Measurements from ENCODE around the gene RBMS3. TPM values are rescaled to one million over a fixed set of nuclear protein-coding genes. Genes with fewer than 3 reads are reported as not detected.

RBMS3 gene
- total RNA-seq, 2 experiments from 2014 or later = 1.0 TPM; not detected in 1

- no peaks in the 10 kb centered on the region for H3K79me2 ChIP-seq (ENCODE audit: insufficient read depth, low read depth, low read length)
- no peak overlapping the region for H3K4me2 ChIP-seq (ENCODE audit: low read length)
- CTCF ChIA-PET (ENCODE audit: unreplicated experiment) = no interaction called here
- intact Hi-C loops (cut with micrococcal nuclease; ENCODE audit: unreplicated experiment) = no loop called here
- H3K27ac ChIP-seq (ENCODE audit: low read depth, low read length, poor library complexity, severe bottlenecking) = no peak overlapping the region
- no peak overlapping the region for H3K4me3 ChIP-seq (ENCODE audit: low read depth, low read length, poor library complexity, severe bottlenecking)
- TF ChIP-seq CTCF (conservative IDR thresholded peaks at IDR 0.05; ENCODE audit: low read length) (no peak), EZH2phosphoT487 (IDR thresholded peaks at IDR 0.05; ENCODE audit: borderline replicate concordance, low read depth, low read length) (no peak)
- no peak overlapping the region for H2AFZ ChIP-seq (ENCODE audit: low read length)
- no peaks in the 10 kb centered on the region for H3K36me3 ChIP-seq (ENCODE audit: insufficient read depth, low read length)
- no peaks in the 10 kb centered on the region for H4K20me1 ChIP-seq (ENCODE audit: insufficient read depth, low read length)
- H3K9me3 ChIP-seq (ENCODE audit: low read length) = no peaks in the 10 kb centered on the region
- POLR2A ChIA-PET = interaction anchor here (1.2 kb wide), 1 partner anchor 15 kb away, joined by 4 read pairs; no protein-coding TSS in a partner anchor
- BruUV-seq (replicated peaks) = no TSS peak
- no peaks in the 10 kb centered on the region for H3K4me1 ChIP-seq (ENCODE audit: insufficient read depth, low read length, poor library complexity, severe bottlenecking)
- DNase-seq (ENCODE audit: low spot score) = no peak
- 0 out of 2 replicates have a peak, but pooled peaks cover 3% of the 10 kb centered on the region for H3K9me2 ChIP-seq (ENCODE audit: insufficient read depth, low read length)
Measured at GRCh38 chr3:29268651-29269050, 12.2 kb upstream of the RBMS3 start.

DNA sequence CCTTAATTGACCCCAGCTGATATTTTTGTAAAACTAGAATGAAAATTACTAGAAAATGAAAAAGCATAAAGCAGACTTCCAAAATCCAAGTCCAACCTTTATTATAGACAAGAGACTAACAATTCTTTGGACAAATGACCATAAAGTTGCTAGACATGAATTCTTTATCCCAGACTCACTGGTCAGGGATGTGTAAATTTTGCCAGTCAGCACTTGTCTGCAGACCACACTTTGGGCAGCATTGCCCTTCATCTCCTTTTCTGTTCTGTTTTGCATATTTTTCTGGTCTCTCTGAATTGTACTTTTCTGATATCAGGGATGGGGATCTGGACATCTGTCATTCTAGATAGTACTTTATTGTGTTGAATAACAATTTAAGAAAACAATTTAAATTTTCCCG is 10.1 kb upstream of the RBMS3 start:
- H3K27ac ChIP-seq (ENCODE audit: low read depth, low read length, poor library complexity, severe bottlenecking) = no peak overlapping the region
- H3K4me2 ChIP-seq (ENCODE audit: low read length) = no peak overlapping the region
- DNase-seq (ENCODE audit: low spot score) = no peak
- no peaks in the 10 kb centered on the region for H3K36me3 ChIP-seq (ENCODE audit: insufficient read depth, low read length)
- no peaks in the 10 kb centered on the region for H3K4me1 ChIP-seq (ENCODE audit: insufficient read depth, low read length, poor library complexity, severe bottlenecking)
- no peak overlapping the region for H2AFZ ChIP-seq (ENCODE audit: low read length)
- no peaks in the 10 kb centered on the region for H3K79me2 ChIP-seq (ENCODE audit: insufficient read depth, low read depth, low read length)
- H3K4me3 ChIP-seq (ENCODE audit: low read depth, low read length, poor library complexity, severe bottlenecking) = no peak overlapping the region
- H4K20me1 ChIP-seq (ENCODE audit: insufficient read depth, low read length) = no peaks in the 10 kb centered on the region
- TF ChIP-seq EZH2phosphoT487 (IDR thresholded peaks at IDR 0.05; ENCODE audit: borderline replicate concordance, low read depth, low read length) (no peak), CTCF (conservative IDR thresholded peaks at IDR 0.05; ENCODE audit: low read length) (no peak)
- H3K9me2 ChIP-seq (ENCODE audit: insufficient read depth, low read length) = no peaks in the 10 kb centered on the region
- CTCF ChIA-PET (ENCODE audit: unreplicated experiment) = no interaction called here
- no peaks in the 10 kb centered on the region for H3K9me3 ChIP-seq (ENCODE audit: low read length)
- POLR2A ChIA-PET = no interaction called here
- BruUV-seq (replicated peaks) = no TSS peak
- intact Hi-C loops (cut with micrococcal nuclease; ENCODE audit: unreplicated experiment) = no loop called here

DNA sequence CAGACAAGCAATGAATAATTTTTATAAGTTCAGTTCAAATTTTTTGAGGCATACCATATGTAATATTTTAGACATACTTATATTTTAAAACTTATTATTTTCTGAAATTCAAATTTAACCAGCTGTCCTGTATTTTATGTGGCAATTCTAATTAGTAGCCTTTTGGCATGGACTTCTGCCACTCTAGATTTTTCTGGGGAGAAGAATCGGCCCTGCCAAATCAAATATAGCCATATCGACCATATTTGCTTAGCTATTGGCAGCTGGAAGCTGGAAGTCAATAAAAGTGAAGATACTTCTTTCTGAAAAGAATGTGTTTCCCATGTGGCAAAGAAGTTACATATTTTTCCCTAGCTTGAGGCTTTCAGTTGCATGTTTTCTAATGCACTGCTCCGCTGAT is 9.4 kb upstream of the RBMS3 start:
- H3K36me3 ChIP-seq (ENCODE audit: insufficient read depth, low read length) = no peaks in the 10 kb centered on the region
- no peak for DNase-seq (ENCODE audit: low spot score)
- no peak overlapping the region for H3K4me2 ChIP-seq (ENCODE audit: low read length)
- H3K79me2 ChIP-seq (ENCODE audit: insufficient read depth, low read depth, low read length) = no peaks in the 10 kb centered on the region
- TF ChIP-seq EZH2phosphoT487 (IDR thresholded peaks at IDR 0.05; ENCODE audit: borderline replicate concordance, low read depth, low read length) (no peak), CTCF (conservative IDR thresholded peaks at IDR 0.05; ENCODE audit: low read length) (no peak)
- H3K4me1 ChIP-seq (ENCODE audit: insufficient read depth, low read length, poor library complexity, severe bottlenecking) = no peaks in the 10 kb centered on the region
- no peak overlapping the region for H3K4me3 ChIP-seq (ENCODE audit: low read depth, low read length, poor library complexity, severe bottlenecking)
- no peak overlapping the region for H3K27ac ChIP-seq (ENCODE audit: low read depth, low read length, poor library complexity, severe bottlenecking)
- CTCF ChIA-PET (ENCODE audit: unreplicated experiment) = no interaction called here
- POLR2A ChIA-PET = no interaction called here
- BruUV-seq (replicated peaks) = no TSS peak
- no peaks in the 10 kb centered on the region for H3K9me3 ChIP-seq (ENCODE audit: low read length)
- intact Hi-C loops (cut with micrococcal nuclease; ENCODE audit: unreplicated experiment) = no loop called here
- no peaks in the 10 kb centered on the region for H4K20me1 ChIP-seq (ENCODE audit: insufficient read depth, low read length)
- no peak overlapping the region; the same call in 1 of the 2 replicates for H2AFZ ChIP-seq (ENCODE audit: low read length)
- no peaks in the 10 kb centered on the region for H3K9me2 ChIP-seq (ENCODE audit: insufficient read depth, low read length)

Measured in OCI-LY7 (cell line).